GM21786 (cell line): ENCODE measurements around the gene RHOJ.

Source experiments
- ATAC-seq: cut with Tn5 transposase; IDR thresholded peaks from one replicate; pipeline ENCODE4 v1.9.1; 2021; ENCODE audit not compliant: unreplicated experiment

The RHOJ gene

GRCh38 chr14:63205044-63205575 is 867 bp downstream of the RHOJ start:
- no peak for ATAC-seq

- ATAC-seq, result no peak
These were observed 1.6 kb downstream of the RHOJ start for GRCh38 chr14:63205866-63206265.

GRCh38 chr14:63209160-63209559 is 4.9 kb downstream of the RHOJ start:
- no peak for ATAC-seq

GRCh38 chr14:63210812-63211211 is 6.6 kb downstream of the RHOJ start:
- no peak for ATAC-seq

- ATAC-seq, result no peak
These were observed 8.0 kb downstream of the RHOJ start for GRCh38 chr14:63212209-63212608.

GRCh38 chr14:63212776-63213500 is 8.7 kb downstream of the RHOJ start:
- no peak for ATAC-seq

- no peak for ATAC-seq
These were observed 10.4 kb downstream of the RHOJ start for GRCh38 chr14:63214417-63215196.

GRCh38 chr14:63220526-63220925 is 16.3 kb downstream of the RHOJ start:
- ATAC-seq, result no peak

GRCh38 chr14:63223596-63223995 is 19.4 kb downstream of the RHOJ start:
- no peak for ATAC-seq

GRCh38 chr14:63224196-63224595 is 20.0 kb downstream of the RHOJ start:
- ATAC-seq, result no peak

GRCh38 chr14:63228217-63228616 is 24.0 kb downstream of the RHOJ start:
- no peak for ATAC-seq

- no peak for ATAC-seq
These were observed 25.3 kb downstream of the RHOJ start for GRCh38 chr14:63229330-63230059.

GRCh38 chr14:63231766-63232165 is 27.5 kb downstream of the RHOJ start:
- ATAC-seq, result no peak

- no peak for ATAC-seq
These were observed 33.5 kb downstream of the RHOJ start for GRCh38 chr14:63237791-63238190.

GRCh38 chr14:63240221-63240620 is 36.0 kb downstream of the RHOJ start:
- ATAC-seq, result no peak

GRCh38 chr14:63241096-63241495 is 36.9 kb downstream of the RHOJ start:
- ATAC-seq, result no peak

GRCh38 chr14:63243646-63244045 is 39.4 kb downstream of the RHOJ start:
- ATAC-seq, result no peak

GRCh38 chr14:63245893-63246292 is 41.6 kb downstream of the RHOJ start:
- no peak for ATAC-seq

- no peak for ATAC-seq
These were observed 44.0 kb downstream of the RHOJ start for GRCh38 chr14:63248211-63248610.

- no peak for ATAC-seq
These were observed 44.8 kb downstream of the RHOJ start for GRCh38 chr14:63249092-63249491.

GRCh38 chr14:63257299-63257698 is 53.1 kb downstream of the RHOJ start:
- ATAC-seq, result no peak

GRCh38 chr14:63262446-63262845 is 58.2 kb downstream of the RHOJ start:
- ATAC-seq, result no peak
